ENCODE data around the gene C9orf57.

GRCh38 chr9:72038890-72039410 lies 21.5 kb downstream of the C9orf57 start:
- peak; percentile 95 to 98 (median 97) for TF ChIP-seq CTCF (IDR thresholded peaks at IDR 0.05)
- TF ChIP-seq POLR2A (IDR thresholded peaks at IDR 0.05), result no peak

All from testis (tissue), 2 donors.